ENCODE data around the gene SEMA5A. TPM values are rescaled to one million over a fixed set of nuclear protein-coding genes. Genes with fewer than 3 reads are reported as not detected.

SEMA5A gene
- total RNA-seq, 1 experiment from 2014 or later, result 0.15 TPM

DNA sequence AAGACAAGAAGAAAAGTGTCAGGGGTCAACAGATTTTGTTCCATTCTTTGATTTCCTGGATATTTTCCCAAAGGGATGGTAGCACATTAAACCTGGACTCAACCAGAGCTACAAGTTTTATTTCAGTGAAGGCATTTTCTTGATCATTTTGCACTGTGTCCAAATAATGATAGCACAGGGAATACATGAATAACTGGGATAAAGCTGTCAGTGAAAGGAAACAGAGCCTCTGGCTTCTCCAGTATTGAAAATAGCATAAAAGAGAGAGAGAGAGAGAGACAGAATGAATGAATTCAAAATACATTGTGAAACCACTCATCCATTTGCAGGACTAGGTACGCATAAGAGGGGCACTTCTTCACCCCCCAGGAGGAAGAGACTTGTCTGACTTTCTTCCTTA lies 43.0 kb downstream of the SEMA5A start:
- TF ChIP-seq TCF7L2 (IDR thresholded peaks at IDR 0.05; ENCODE audit: low read depth, low read length) (no peak), POLR2AphosphoS5 (IDR thresholded peaks at IDR 0.05; ENCODE audit: low read depth, low read length) (no peak)
- TF ChIP-seq, protein P1, sequence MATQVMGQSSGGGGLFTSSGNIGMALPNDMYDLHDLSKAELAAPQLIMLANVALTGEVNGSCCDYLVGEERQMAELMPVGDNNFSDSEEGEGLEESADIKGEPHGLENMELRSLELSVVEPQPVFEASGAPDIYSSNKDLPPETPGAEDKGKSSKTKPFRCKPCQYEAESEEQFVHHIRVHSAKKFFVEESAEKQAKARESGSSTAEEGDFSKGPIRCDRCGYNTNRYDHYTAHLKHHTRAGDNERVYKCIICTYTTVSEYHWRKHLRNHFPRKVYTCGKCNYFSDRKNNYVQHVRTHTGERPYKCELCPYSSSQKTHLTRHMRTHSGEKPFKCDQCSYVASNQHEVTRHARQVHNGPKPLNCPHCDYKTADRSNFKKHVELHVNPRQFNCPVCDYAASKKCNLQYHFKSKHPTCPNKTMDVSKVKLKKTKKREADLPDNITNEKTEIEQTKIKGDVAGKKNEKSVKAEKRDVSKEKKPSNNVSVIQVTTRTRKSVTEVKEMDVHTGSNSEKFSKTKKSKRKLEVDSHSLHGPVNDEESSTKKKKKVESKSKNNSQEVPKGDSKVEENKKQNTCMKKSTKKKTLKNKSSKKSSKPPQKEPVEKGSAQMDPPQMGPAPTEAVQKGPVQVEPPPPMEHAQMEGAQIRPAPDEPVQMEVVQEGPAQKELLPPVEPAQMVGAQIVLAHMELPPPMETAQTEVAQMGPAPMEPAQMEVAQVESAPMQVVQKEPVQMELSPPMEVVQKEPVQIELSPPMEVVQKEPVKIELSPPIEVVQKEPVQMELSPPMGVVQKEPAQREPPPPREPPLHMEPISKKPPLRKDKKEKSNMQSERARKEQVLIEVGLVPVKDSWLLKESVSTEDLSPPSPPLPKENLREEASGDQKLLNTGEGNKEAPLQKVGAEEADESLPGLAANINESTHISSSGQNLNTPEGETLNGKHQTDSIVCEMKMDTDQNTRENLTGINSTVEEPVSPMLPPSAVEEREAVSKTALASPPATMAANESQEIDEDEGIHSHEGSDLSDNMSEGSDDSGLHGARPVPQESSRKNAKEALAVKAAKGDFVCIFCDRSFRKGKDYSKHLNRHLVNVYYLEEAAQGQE (IDR thresholded peaks at IDR 0.05; ENCODE audit: insufficient read depth in 1 of 2, low read depth in 2 of 2, low read length in 1 of 2), result no peak
- ChIA-PET CTCF (no interaction called here), POLR2A (no interaction called here)
- in situ Hi-C loops (cut with HindIII; ENCODE audit: low pct_unique_long_range_greater_than_20kb, low sequenced_read_pairs), result no loop called here
- no peaks in the 10 kb centered on the region for H3K4me1 ChIP-seq (ENCODE audit: control insufficient read depth, insufficient read depth, low read length)
- BruUV-seq (replicated peaks), result no TSS peak
- intact Hi-C loops (cut with micrococcal nuclease; ENCODE audit: unreplicated experiment), result no loop called here
- DNase-seq (ENCODE audit: low read depth, low spot score) (no peak), ATAC-seq (no peak)
- no peaks in the 10 kb centered on the region for H3K9me3 ChIP-seq (ENCODE audit: control insufficient read depth, insufficient read depth, low read depth, low read length)
- H3K36me3 ChIP-seq (ENCODE audit: control insufficient read depth, insufficient read depth, low read length), result no peaks in the 10 kb centered on the region
- no peak overlapping the region for H3K4me3 ChIP-seq (ENCODE audit: low read depth in 2 of 2, low read length in 2 of 2)
- H3K27ac ChIP-seq (ENCODE audit: low read length), result no peak overlapping the region
- no peaks in the 10 kb centered on the region for H3K27me3 ChIP-seq (ENCODE audit: control insufficient read depth, insufficient read depth, low read length)

DNA sequence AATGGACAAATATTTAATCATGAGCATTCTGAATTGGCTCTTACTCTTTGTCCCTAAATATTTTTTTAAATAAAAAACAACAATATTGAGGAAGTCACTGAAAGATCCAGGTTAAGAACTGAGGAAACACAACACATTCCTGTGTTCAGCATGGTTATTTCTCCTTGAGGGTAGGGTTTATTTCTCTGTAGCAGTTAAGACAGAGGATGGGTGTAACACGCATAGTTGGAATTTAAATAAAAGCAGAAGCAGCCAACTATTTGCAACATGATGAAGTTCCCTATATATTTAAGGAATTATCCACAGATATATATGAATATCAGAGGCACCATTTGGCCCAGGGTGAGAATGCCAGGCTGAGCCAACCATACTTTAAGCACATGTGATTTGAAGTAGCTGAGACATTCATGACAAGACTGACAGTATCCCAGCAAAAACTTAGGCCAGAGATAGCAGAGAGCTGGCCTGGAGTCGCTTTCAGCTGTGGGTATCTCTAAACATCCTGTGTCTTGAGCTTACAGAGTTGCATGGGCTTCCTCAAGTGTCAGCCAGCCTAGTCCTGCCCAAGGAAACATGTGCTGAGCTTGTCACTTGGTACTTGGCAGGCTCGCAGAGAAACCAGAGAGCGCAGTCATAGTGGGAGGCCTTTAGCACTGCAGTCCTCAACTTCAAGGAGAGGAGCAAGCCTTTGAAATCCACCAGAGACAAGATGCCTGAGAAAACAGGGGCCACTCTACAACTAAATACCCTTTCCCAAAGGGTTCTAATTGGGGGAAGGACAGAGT lies 43.6 kb downstream of the SEMA5A start:
- Histone ChIP-seq H3K36me3 (ENCODE audit: control insufficient read depth, insufficient read depth, low read length) (no peaks in the 10 kb centered on the region), H3K4me1 (ENCODE audit: control insufficient read depth, insufficient read depth, low read length) (no peaks in the 10 kb centered on the region), H3K9me3 (ENCODE audit: control insufficient read depth, insufficient read depth, low read depth, low read length) (no peaks in the 10 kb centered on the region), H3K27ac (ENCODE audit: low read length) (no peak overlapping the region), H3K27me3 (ENCODE audit: control insufficient read depth, insufficient read depth, low read length) (no peaks in the 10 kb centered on the region), H3K4me3 (ENCODE audit: low read depth in 2 of 2, low read length in 2 of 2) (no peak overlapping the region)
- CTCF ChIA-PET, result no interaction called here
- no TSS peak for BruUV-seq (replicated peaks)
- POLR2A ChIA-PET, result no interaction called here
- in situ Hi-C loops (cut with HindIII; ENCODE audit: low pct_unique_long_range_greater_than_20kb, low sequenced_read_pairs), result no loop called here
- DNase-seq (ENCODE audit: low read depth, low spot score), result no peak
- TF ChIP-seq POLR2AphosphoS5 (IDR thresholded peaks at IDR 0.05; ENCODE audit: low read depth, low read length), result no peak
- intact Hi-C loops (cut with micrococcal nuclease; ENCODE audit: unreplicated experiment), result no loop called here
- no peak for ATAC-seq

DNA sequence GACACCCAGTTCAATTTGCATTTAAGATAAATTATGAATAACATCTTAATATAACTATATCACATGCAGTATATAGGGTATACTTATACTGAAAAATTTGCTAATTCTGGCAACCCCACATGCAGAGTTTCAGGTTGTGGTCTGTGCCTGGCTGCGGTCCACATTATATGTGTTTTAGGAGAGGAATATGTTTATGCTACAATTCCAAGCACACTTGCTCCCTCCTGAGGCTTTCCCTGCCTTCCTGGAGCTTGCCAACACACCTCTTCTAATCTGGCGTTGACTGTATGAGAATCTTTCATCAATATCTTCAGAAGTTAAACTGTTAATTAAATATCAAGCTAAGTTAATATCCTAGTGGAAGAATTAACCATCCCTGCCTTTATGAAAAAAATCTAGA lies 45.2 kb downstream of the SEMA5A start:
- Histone ChIP-seq H3K4me3 (ENCODE audit: low read depth in 2 of 2, low read length in 2 of 2) (no peak overlapping the region), H3K4me1 (ENCODE audit: control insufficient read depth, insufficient read depth, low read length) (no peaks in the 10 kb centered on the region), H3K36me3 (ENCODE audit: control insufficient read depth, insufficient read depth, low read length) (no peaks in the 10 kb centered on the region), H3K27me3 (ENCODE audit: control insufficient read depth, insufficient read depth, low read length) (no peaks in the 10 kb centered on the region), H3K27ac (ENCODE audit: low read length) (no peak overlapping the region), H3K9me3 (ENCODE audit: control insufficient read depth, insufficient read depth, low read depth, low read length) (no peaks in the 10 kb centered on the region)
- POLR2A ChIA-PET, result no interaction called here
- no peak for TF ChIP-seq POLR2AphosphoS5 (IDR thresholded peaks at IDR 0.05; ENCODE audit: low read depth, low read length)
- DNase-seq (ENCODE audit: low read depth, low spot score), result no peak
- intact Hi-C loops (cut with micrococcal nuclease; ENCODE audit: unreplicated experiment) (no loop called here), in situ Hi-C loops (cut with HindIII; ENCODE audit: low pct_unique_long_range_greater_than_20kb, low sequenced_read_pairs) (no loop called here)
- CTCF ChIA-PET, result no interaction called here
- BruUV-seq (replicated peaks), result no TSS peak
- no peak for ATAC-seq

DNA sequence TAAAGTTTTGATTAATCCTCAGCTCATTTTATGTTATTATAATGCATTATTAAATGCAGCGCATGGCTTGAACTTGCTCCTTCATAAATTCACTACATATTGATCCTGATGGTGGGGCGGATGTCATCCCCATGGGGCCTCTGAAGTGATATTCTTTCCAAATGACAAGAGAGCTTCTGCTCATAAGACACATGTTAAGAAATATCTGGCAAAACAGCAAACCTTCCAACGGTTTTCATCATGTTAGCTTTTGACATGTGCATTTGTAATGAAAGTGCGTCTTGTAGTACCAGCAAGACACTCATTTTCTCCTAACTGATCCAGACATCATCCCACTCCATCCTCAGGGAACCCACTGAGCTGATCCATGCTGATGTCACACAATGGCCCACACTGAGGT lies 45.7 kb downstream of the SEMA5A start:
- no peak overlapping the region for H3K27ac ChIP-seq (ENCODE audit: low read length)
- no peaks in the 10 kb centered on the region for H3K4me1 ChIP-seq (ENCODE audit: control insufficient read depth, insufficient read depth, low read length)
- POLR2A ChIA-PET, result no interaction called here
- ATAC-seq (no peak), DNase-seq (ENCODE audit: low read depth, low spot score) (no peak)
- BruUV-seq (replicated peaks), result no TSS peak
- no peaks in the 10 kb centered on the region for H3K36me3 ChIP-seq (ENCODE audit: control insufficient read depth, insufficient read depth, low read length)
- no peaks in the 10 kb centered on the region for H3K9me3 ChIP-seq (ENCODE audit: control insufficient read depth, insufficient read depth, low read depth, low read length)
- CTCF ChIA-PET, result no interaction called here
- H3K4me3 ChIP-seq (ENCODE audit: low read depth in 2 of 2, low read length in 2 of 2), result no peak overlapping the region
- in situ Hi-C loops (cut with HindIII; ENCODE audit: low pct_unique_long_range_greater_than_20kb, low sequenced_read_pairs), result no loop called here
- TF ChIP-seq SIN3A (IDR thresholded peaks at IDR 0.05; ENCODE audit: borderline replicate concordance, insufficient read depth, low read depth, low read length) (no peak), TCF7L2 (IDR thresholded peaks at IDR 0.05; ENCODE audit: low read depth, low read length) (no peak)
- no peaks in the 10 kb centered on the region for H3K27me3 ChIP-seq (ENCODE audit: control insufficient read depth, insufficient read depth, low read length)
- intact Hi-C loops (cut with micrococcal nuclease; ENCODE audit: unreplicated experiment), result no loop called here
